A673 (cell line): ENCODE results near the gene ALX4.

Source experiments
- CTCF ChIP-seq: fragments of 300-800, 200-600 bp; sonication (generic); conservative IDR thresholded peaks from 2 replicates; pipeline ENCODE4 v1.5.1; 2017; ENCODE audit warnings: low read depth, mild to moderate bottlenecking, antibody characterized with exemption, low read length, moderate library complexity, mixed read lengths
- EZH2 ChIP-seq: fragments of 200-600 bp; sonication (generic); IDR thresholded peaks from 2 replicates; pipeline ENCODE4 v1.6.1; 2017; ENCODE audit warnings: borderline replicate concordance, low read depth, mild to moderate bottlenecking, mixed read lengths, antibody characterized with exemption, low read length; ENCODE audit not compliant: poor library complexity, severe bottlenecking

GRCh38 chr11:44219830-44220796, 89.8 kb downstream of the ALX4 start:
- TF ChIP-seq CTCF (no peak), EZH2 (no peak)
